Esophagus muscularis mucosa (tissue), 4 donors: ENCODE data around the gene ZNF445. TPM values are rescaled to one million over a fixed set of nuclear protein-coding genes. Genes with fewer than 3 reads are reported as not detected.

Experiments used
- DNase-seq: peaks from one replicate; pipeline ENCODE4 v3.0.0-alpha.2; 2017; ENCODE audit errors: extremely low spot score
- H3K27ac ChIP-seq, 4 donors: fragments of 200-600 bp; sonication (generic); replicated peaks in 1 of 4; 1 replicate in 3 of 4; 2 replicates in 1 of 4; pipeline ENCODE4 v1.5.1; 2016 to 2019; ENCODE audit warnings: mild to moderate bottlenecking in 1 of 4
- H3K27me3 ChIP-seq, 4 donors: fragments of 200-600 bp; sonication (generic); one replicate each; pipeline versions ENCODE4 v1.5.1 to v1.6.0; 2016 to 2019
- H3K36me3 ChIP-seq, 4 donors: fragments of 200-600 bp; sonication (generic); one replicate each; pipeline ENCODE4 v1.5.1; 2016 to 2019
- H3K4me1 ChIP-seq, 4 donors: fragments of 200-600 bp; sonication (generic); one replicate each; pipeline ENCODE4 v1.5.1; 2016 to 2019
- H3K4me3 ChIP-seq, 4 donors: fragments of 200-600 bp; sonication (generic); 1 replicate in 2 of 4; 2 replicates in 2 of 4; pipeline ENCODE4 v1.5.1; 2016 to 2019; ENCODE audit warnings: mild to moderate bottlenecking in 4 of 4, moderate library complexity in 1 of 4
- H3K9me3 ChIP-seq, 4 donors: fragments of 200-600 bp; sonication (generic); 1 replicate in 3 of 4; 2 replicates in 1 of 4; pipeline ENCODE4 v1.5.1; 2016 to 2019
- CTCF ChIP-seq, 3 experiments: fragments of 200-600 bp in 2 of 3; fragments of 450-650 bp in 1 of 3; sonication (generic) in 2 of 3; IDR thresholded peaks; one replicate each; pipeline ENCODE4 v1.5.1; 2017 to 2019; ENCODE audit warnings: antibody characterized with exemption in 3 of 3, mild to moderate bottlenecking in 2 of 3, moderate library complexity in 1 of 3
- EP300 ChIP-seq: sonication (generic); formaldehyde crosslinking; IDR thresholded peaks from one replicate; pipeline ENCODE4 v1.6.1; 2017; ENCODE audit warnings: antibody characterized with exemption
- POLR2A ChIP-seq: fragments of 450-650 bp; IDR thresholded peaks from one replicate; pipeline ENCODE4 v1.6.1; 2017; ENCODE audit warnings: antibody characterized with exemption, moderate library complexity, mild to moderate bottlenecking, low read depth
- POLR2AphosphoS5 ChIP-seq, 2 donors: sonication (generic); formaldehyde crosslinking; IDR thresholded peaks; one replicate each; pipeline ENCODE4 v1.6.1; 2017; ENCODE audit warnings: antibody characterized with exemption in 2 of 2
- WGBS: methylation state at CpG from one replicate; pipeline ENCODE4 v1.1.5; 2018; 5-methylcytosine and 5-hydroxymethylcytosine counted together
- intact Hi-C: fragments of 100-400 bp; cut with DNase I; formaldehyde crosslinking; loops from one replicate; pipeline ENCODE4 v1.15.1; 2023
- total RNA-seq, 4 donors: library from RNA; depleted of rRNA; stranded (reverse); fragments of >200 nt; gene quantifications; one replicate each; pipeline versions ENCODE4 v1.1.0 to v1.2.1, GENCODE V29; 2016

Gene ZNF445
- total RNA-seq, 4 donors from 2014 or later: 6.5 to 11.9 (median 10.1) TPM

GRCh38 chr3:44439499-44440295 lies 37.8 kb downstream of the ZNF445 start:
- 43% methylated on average over 7 of the region's 7 CpGs for WGBS
- Histone ChIP-seq H3K27me3 (no peaks in the 10 kb centered on the region), H3K36me3 (peaks cover 0 to 18% (median 8%) of the 10 kb centered on the region in 4 donors), H3K4me1 (peaks cover 10 to 24% (median 19%) of the 10 kb centered on the region in 4 donors), H3K9me3 (no peaks in the 10 kb centered on the region), H3K27ac (peak overlapping the region; percentile 71 to 81 (median 78)), H3K4me3 (peak overlapping the region in 3 of 4 donors; percentile 25 to 31 (median 29))
- peak; percentile 93 for DNase-seq
- intact Hi-C loops: no loop called here
- TF ChIP-seq POLR2A (no peak), POLR2AphosphoS5 (IDR thresholded peaks at IDR 0.05) (peak; percentile 77)

GRCh38 chr3:44437800-44438199 lies 39.7 kb downstream of the ZNF445 start:
- H3K27ac ChIP-seq: no peak overlapping the region
- DNase-seq: no peak
- H3K27me3 ChIP-seq: no peaks in the 10 kb centered on the region
- no peak for TF ChIP-seq POLR2A
- TF ChIP-seq EP300: no peak
- H3K9me3 ChIP-seq: no peaks in the 10 kb centered on the region
- H3K4me1 ChIP-seq: peaks cover 10 to 24% (median 19%) of the 10 kb centered on the region in 4 donors
- intact Hi-C loops: no loop called here
- H3K4me3 ChIP-seq: no peak overlapping the region
- 90% methylated on average over 7 of the region's 7 CpGs for WGBS
- H3K36me3 ChIP-seq: peaks cover 0 to 6% (median 0%) of the 10 kb centered on the region in 4 donors

- Histone ChIP-seq H3K27ac (no peak overlapping the region), H3K4me1 (peaks cover 10 to 23% (median 18%) of the 10 kb centered on the region in 4 donors), H3K4me3 (no peak overlapping the region), H3K27me3 (no peaks in the 10 kb centered on the region), H3K36me3 (no peaks in the 10 kb centered on the region), H3K9me3 (no peaks in the 10 kb centered on the region)
- WGBS: 100% methylated on average over 1 of the region's 1 CpG
- intact Hi-C loops: no loop called here
- no peak for DNase-seq
- TF ChIP-seq POLR2A: no peak
- no peak for TF ChIP-seq POLR2AphosphoS5 (IDR thresholded peaks at IDR 0.05)
Measured at GRCh38 chr3:44436181-44436580, 41.3 kb downstream of the ZNF445 start.

- no peak overlapping the region for H3K4me3 ChIP-seq
- H3K9me3 ChIP-seq: no peaks in the 10 kb centered on the region
- no peak overlapping the region for H3K27ac ChIP-seq
- 64% methylated on average over 5 of the region's 5 CpGs for WGBS
- intact Hi-C loops: no loop called here
- TF ChIP-seq CTCF (IDR thresholded peaks at IDR 0.05): no peak
- H3K27me3 ChIP-seq: no peaks in the 10 kb centered on the region
- H3K4me1 ChIP-seq: peaks cover 10 to 11% (median 10%) of the 10 kb centered on the region in 4 donors
- DNase-seq: no peak
- H3K36me3 ChIP-seq: no peaks in the 10 kb centered on the region
Measured at GRCh38 chr3:44434834-44435510, 42.5 kb downstream of the ZNF445 start.

GRCh38 chr3:44430466-44430865 lies 47.0 kb downstream of the ZNF445 start:
- peaks cover 0 to 6% (median 0%) of the 10 kb centered on the region in 4 donors for H3K27me3 ChIP-seq
- DNase-seq: no peak
- 76% methylated on average over 4 of the region's 4 CpGs for WGBS
- H3K27ac ChIP-seq: no peak overlapping the region
- no peaks in the 10 kb centered on the region for H3K4me1 ChIP-seq
- H3K9me3 ChIP-seq: no peaks in the 10 kb centered on the region
- H3K36me3 ChIP-seq: no peaks in the 10 kb centered on the region
- no peak for TF ChIP-seq POLR2AphosphoS5 (IDR thresholded peaks at IDR 0.05)
- no peak for TF ChIP-seq CTCF (IDR thresholded peaks at IDR 0.05)
- TF ChIP-seq POLR2A: no peak
- no peak for TF ChIP-seq EP300
- no peak overlapping the region for H3K4me3 ChIP-seq
- intact Hi-C loops: no loop called here

GRCh38 chr3:44429459-44429858 lies 48.0 kb downstream of the ZNF445 start:
- intact Hi-C loops: no loop called here
- DNase-seq: no peak
- H3K27me3 ChIP-seq: peaks cover 0 to 11% (median 0%) of the 10 kb centered on the region in 4 donors
- no peaks in the 10 kb centered on the region for H3K9me3 ChIP-seq
- no peak for TF ChIP-seq POLR2AphosphoS5 (IDR thresholded peaks at IDR 0.05)
- no peak for TF ChIP-seq POLR2A
- TF ChIP-seq CTCF (IDR thresholded peaks at IDR 0.05): no peak
- TF ChIP-seq EP300: no peak
- WGBS: 89% methylated on average over 6 of the region's 6 CpGs
- H3K36me3 ChIP-seq: no peaks in the 10 kb centered on the region
- H3K27ac ChIP-seq: no peak overlapping the region
- H3K4me1 ChIP-seq: no peaks in the 10 kb centered on the region
- H3K4me3 ChIP-seq: no peak overlapping the region
